C1 segment of cervical spinal cord (tissue), 14 donors: ENCODE results near the gene PHF21B.
"Not testable (repeated sequence)": the region's sequence is repeated elsewhere in the genome, so short reads cannot be mapped to it uniquely, and the experiment has no call there.

Experiments used
- DNase-seq, 14 donors: peaks; one replicate each; lab custom pipeline; 2025; lab: John Stamatoyannopoulos, UW

PHF21B gene

DNA sequence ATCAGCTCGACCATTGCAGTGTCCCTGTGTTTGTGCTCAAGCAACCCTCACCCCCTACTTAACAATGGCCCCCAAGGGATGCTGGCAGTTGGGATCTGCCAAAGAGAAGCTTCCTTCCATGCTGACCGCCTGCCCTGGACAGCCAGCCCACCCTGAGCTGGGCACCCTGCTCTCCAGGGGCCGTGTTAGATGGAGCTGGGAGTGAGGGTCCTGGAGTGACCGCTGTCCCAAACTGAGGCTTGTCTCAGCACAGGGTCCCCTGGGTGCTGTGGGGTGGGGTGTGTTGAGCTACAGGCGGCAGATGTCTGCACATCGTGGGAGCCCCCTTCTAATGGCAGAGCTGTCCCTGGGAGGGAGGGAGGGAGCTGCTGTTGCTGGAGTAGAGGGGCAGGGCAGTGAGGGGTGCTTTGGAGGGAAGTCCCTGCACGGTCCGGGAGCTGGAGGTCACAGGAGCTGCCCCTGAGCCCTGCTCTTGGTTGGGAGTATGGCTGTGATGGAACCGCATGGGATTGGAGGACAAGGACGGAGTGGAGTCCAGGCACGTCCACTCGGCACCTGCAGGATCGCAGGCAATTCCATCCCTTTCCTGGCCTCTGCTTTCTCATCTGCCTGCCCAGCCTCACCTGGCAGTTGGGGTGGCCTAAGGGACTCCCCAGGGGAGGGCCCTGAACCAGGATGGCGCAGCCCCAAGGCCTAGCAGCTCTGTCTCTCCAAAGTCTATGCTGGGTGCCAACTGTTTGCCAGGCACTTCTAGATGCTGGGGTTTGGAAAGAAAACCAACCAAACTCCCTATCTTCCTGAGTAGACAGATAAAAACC is 131.1 kb downstream of the PHF21B start:
- DNase-seq: no peak

GRCh38 chr22:44876921-44877320 is 132.9 kb downstream of the PHF21B start:
- DNase-seq: no peak

GRCh38 chr22:44871782-44872181 is 138.0 kb downstream of the PHF21B start:
- no peak for DNase-seq

GRCh38 chr22:44870021-44870420 is 139.8 kb downstream of the PHF21B start:
- DNase-seq: no peak

DNA sequence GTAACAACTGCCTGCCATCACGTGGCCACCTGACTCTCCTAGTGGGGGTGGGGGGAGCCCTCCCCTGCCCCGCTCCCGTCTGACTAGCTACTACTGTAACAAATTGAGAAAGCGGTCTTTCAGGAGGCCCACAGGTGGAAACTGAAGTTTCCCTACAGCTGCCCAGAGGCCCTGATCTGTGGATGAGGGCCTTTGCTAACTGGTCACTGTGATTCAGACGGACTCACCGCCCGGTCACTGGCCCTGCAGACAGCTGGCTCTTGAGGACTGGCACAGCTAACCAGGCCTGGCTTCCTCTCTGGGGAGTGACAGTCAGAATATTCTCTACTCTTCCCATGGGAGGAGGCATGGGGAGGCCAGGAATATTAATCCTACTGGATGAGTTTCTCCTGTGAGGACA is 140.6 kb downstream of the PHF21B start:
- DNase-seq: no peak

GRCh38 chr22:44865193-44866057 is 144.4 kb downstream of the PHF21B start:
- DNase-seq: no peak

DNA sequence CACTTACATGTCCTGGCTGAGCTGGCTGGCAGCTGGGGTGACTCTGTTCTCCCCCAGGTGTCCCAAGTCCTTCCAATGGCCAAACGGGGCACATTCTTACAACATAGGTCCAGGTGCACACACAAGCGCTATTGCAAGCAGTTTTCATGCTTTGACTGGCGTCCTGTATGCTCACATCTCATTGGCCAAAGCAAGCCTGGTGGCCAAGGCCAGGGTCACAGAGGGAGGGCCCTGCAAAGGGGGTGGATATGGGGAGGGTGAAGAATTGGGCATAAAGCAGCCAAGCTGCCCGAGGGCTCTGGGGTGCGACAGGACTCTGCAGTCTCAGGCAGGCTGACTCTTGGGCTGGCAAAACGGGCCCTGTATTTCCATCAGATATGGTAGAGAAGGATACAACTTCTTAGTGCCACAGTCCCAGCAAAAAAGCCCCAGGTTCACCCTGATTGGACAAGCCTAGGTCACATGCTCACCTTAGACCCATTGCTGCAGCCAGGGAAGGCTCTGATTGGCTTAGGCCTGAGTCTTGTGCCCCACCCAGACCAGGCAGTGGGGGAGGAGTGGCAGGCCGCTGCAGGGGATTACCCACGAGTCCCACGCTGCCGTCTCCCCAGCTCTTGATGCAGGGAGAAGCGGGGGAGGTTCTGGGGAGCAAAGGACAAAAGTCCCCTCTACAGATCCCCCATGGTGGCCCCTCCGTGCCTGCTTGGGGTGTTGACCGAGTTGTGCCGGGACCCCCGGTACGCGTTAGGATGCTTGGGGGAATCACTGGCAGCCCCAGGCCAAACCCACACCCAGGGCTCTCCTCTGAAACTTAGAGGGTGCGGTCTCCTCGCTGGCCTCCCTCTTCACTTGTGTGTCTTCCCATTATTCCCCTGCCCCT is 146.6 kb downstream of the PHF21B start:
- DNase-seq: no peak

- DNase-seq: no peak
Measured at GRCh38 chr22:44862281-44862680, 147.5 kb downstream of the PHF21B start.

DNA sequence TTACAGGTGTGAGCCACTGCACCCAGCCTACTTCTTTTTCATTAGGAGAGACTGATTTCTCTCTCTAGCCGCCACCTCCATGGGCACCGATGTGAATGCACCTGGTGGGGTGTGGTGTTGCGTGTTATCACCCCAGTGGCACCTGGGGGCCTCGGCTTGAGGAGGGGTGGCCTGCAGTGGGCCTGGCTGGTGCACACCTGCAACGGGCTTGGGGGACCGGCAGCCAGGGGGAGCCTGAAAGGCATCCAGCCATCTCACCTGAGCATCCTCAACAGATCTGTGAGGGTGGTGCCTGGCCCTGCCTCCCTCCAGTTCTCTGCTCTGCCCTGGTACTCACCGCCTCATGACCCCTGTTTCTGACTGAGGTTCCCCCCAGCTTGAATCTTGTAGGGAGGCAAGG is 148.6 kb downstream of the PHF21B start:
- no peak for DNase-seq

GRCh38 chr22:44860311-44860710 is 149.5 kb downstream of the PHF21B start:
- DNase-seq: no peak

- DNase-seq: no peak
Measured at GRCh38 chr22:44859641-44860040, 150.2 kb downstream of the PHF21B start.

DNA sequence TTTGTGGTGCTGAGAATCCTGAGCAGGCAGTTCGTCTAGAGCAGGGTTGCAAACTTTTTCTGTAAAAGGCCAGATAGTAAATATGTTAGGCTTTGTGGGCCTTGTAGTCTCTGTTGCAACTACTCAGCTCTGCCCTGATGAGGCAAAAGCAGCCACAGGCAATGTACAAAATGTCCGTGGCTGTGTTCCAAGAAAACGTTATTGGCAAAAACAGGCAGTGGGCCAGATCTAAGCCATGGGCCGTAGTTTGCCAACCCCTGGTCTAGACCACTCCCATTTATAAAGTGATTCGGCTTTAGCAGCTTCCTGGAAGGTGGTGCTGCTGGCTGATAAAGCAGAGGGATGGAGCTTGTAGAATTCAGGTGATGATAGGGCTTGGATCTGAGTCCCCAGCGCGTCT is 151.0 kb downstream of the PHF21B start:
- not testable (repeated sequence) for DNase-seq

DNA sequence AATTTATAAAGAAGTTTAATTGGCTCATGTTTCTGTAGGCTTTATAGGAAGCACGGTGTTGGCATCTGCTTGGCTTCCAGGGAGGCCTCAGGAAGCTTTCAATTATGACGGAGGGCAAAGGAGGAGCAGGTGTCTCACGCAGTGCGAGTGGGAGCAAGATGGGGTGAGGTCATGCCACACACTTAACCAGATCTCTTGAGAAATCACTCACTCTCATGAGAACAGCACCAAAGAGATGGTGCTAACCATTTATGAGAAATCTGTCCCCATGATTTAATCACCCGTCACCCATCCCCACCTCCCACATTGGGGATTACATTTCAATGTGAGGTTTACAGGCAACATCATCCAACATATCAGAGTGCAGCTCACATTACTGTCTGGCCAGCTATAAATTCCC is 153.9 kb downstream of the PHF21B start:
- no peak for DNase-seq

GRCh38 chr22:44854641-44855040 is 155.2 kb downstream of the PHF21B start:
- DNase-seq: not testable (repeated sequence)

DNA sequence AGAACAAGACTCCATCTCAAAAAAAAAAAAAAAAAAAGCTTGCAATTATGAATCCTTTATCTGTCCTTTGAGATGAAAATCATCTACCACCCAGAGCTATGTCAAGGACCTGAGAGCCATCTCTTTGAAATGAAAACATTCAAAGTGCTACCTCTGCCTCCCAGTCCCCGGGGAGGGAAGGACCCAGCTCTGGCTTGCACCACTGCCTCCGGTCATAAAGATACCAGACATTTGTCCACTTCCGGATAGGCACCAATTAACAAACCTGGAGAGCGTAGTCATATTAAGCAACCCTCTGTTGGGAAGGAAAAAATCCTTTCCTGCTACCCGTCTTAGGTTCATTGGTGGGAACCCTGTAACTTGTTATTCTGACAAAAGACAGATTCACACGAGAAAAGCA is 158.9 kb downstream of the PHF21B start:
- DNase-seq: no peak

GRCh38 chr22:44848791-44849420 is 160.9 kb downstream of the PHF21B start:
- DNase-seq: no peak

- no peak for DNase-seq
Measured at GRCh38 chr22:44848296-44848741, 161.5 kb downstream of the PHF21B start.

GRCh38 chr22:44847892-44848291 is 161.9 kb downstream of the PHF21B start:
- no peak for DNase-seq

DNA sequence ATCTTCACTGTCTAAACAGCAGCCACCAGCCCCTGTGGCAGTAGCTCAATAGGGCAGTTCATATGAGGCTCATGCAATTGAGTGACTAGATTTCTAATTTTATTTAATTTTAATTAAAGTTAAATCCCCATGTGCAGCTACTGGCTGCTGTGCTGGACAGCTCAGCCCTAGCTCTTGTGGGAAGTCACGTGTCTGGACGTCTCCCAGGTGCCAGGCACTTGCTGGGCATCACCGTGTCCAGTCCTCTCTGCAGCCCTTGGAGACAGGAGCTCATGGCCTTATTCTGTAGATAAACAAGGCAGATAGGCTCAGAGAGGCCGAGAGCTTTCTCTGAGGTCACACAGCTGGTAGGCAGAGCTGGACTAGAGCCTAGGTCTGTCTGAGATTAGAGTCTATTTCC is 162.4 kb downstream of the PHF21B start:
- peak in 3 of 14 donors; percentile 7 to 12 (median 11) for DNase-seq

GRCh38 chr22:44846726-44847275 is 163.0 kb downstream of the PHF21B start:
- no peak for DNase-seq
